KMS-11 (cell line): Measurements from ENCODE around the gene TRIM49D2.
"Not testable (repeated sequence)": the region's sequence is repeated elsewhere in the genome, so short reads cannot be mapped to it uniquely, and the experiment has no call there.

Experiments used
- H2AFZ ChIP-seq: fragments of 200-600 bp; sonication (generic); 2 replicates; pipeline ENCODE4 v1.6.1; 2016; ENCODE audit warnings: antibody characterized with exemption, mixed run types, low read depth
- H3K27ac ChIP-seq: fragments of 200-600 bp; sonication (generic); 2 replicates; pipeline ENCODE4 v1.6.1; 2016; ENCODE audit warnings: mild to moderate bottlenecking, mixed run types
- H3K27me3 ChIP-seq: fragments of 200-600 bp; sonication (generic); 2 replicates; pipeline ENCODE4 v1.6.1; 2017; ENCODE audit warnings: mild to moderate bottlenecking, low read depth, mixed run types, moderate library complexity; ENCODE audit not compliant: insufficient read depth
- H3K36me3 ChIP-seq: fragments of 200-600 bp; sonication (generic); 2 replicates; pipeline ENCODE4 v1.6.1; 2017; ENCODE audit warnings: mild to moderate bottlenecking, mixed run types; ENCODE audit not compliant: insufficient read depth
- H3K4me1 ChIP-seq: fragments of 200-600 bp; sonication (generic); 2 replicates; pipeline ENCODE4 v1.6.1; 2016; ENCODE audit warnings: mild to moderate bottlenecking, low read depth, mixed run types; ENCODE audit not compliant: poor library complexity, severe bottlenecking
- H3K4me2 ChIP-seq: fragments of 200-600 bp; sonication (generic); 2 replicates; pipeline ENCODE4 v1.7.0; 2016; ENCODE audit warnings: mild to moderate bottlenecking, mixed run types
- H3K4me3 ChIP-seq: fragments of 200-600 bp; sonication (generic); IDR thresholded peaks from 2 replicates; pipeline ENCODE4 v1.6.1; 2017; ENCODE audit warnings: low read depth, low read length, mixed read lengths; ENCODE audit not compliant: insufficient read depth
- H3K79me2 ChIP-seq: fragments of 200-600 bp; sonication (generic); 2 replicates; pipeline ENCODE4 v1.6.1; 2016; ENCODE audit warnings: low read depth, mixed run types; ENCODE audit not compliant: insufficient read depth
- H3K9ac ChIP-seq: fragments of 200-600 bp; sonication (generic); 2 replicates; pipeline ENCODE4 v1.6.1; 2016; ENCODE audit warnings: mild to moderate bottlenecking, mixed run types
- H4K20me1 ChIP-seq: fragments of 200-600 bp; sonication (generic); 2 replicates; pipeline ENCODE4 v1.6.1; 2016; ENCODE audit warnings: mild to moderate bottlenecking, mixed run types; ENCODE audit not compliant: insufficient read depth
- CTCF ChIP-seq: fragments of 200-600 bp; sonication (generic); conservative IDR thresholded peaks from 2 replicates; pipeline ENCODE4 v1.6.1; 2017; ENCODE audit warnings: low read depth, mild to moderate bottlenecking, antibody characterized with exemption, low read length, moderate library complexity, mixed read lengths

Gene TRIM49D2

GRCh38 chr11:89923764-89924163, at the start of gene TRIM49D2:
TRIM49D2 (plus strand) TSS chr11:89924064; CDS start chr11:89926762, 2,698 bp downstream.
- not testable (repeated sequence) for H3K36me3 ChIP-seq, H3K4me1 ChIP-seq, H3K4me2 ChIP-seq, H2AFZ ChIP-seq, H3K27me3 ChIP-seq, H3K9ac ChIP-seq, H3K27ac ChIP-seq, H3K4me3 ChIP-seq, H3K79me2 ChIP-seq, H4K20me1 ChIP-seq

- H4K20me1 ChIP-seq, H3K9ac ChIP-seq, H3K4me1 ChIP-seq, H3K27ac ChIP-seq, H3K79me2 ChIP-seq, H3K27me3 ChIP-seq, H3K4me2 ChIP-seq, H2AFZ ChIP-seq, H3K36me3 ChIP-seq, H3K4me3 ChIP-seq: not testable (repeated sequence)
These were observed 46.4 kb upstream of the TRIM49D2 start for GRCh38 chr11:89877511-89877910.

GRCh38 chr11:89893245-89893644, 30.6 kb upstream of the TRIM49D2 start:
- not testable (repeated sequence) for H3K27ac ChIP-seq, H3K36me3 ChIP-seq, H3K79me2 ChIP-seq, H3K4me1 ChIP-seq, H3K9ac ChIP-seq, H3K27me3 ChIP-seq, H3K4me2 ChIP-seq, H4K20me1 ChIP-seq, H3K4me3 ChIP-seq, H2AFZ ChIP-seq

- H3K36me3 ChIP-seq, H3K4me1 ChIP-seq, H4K20me1 ChIP-seq, H3K4me3 ChIP-seq, H3K79me2 ChIP-seq, H3K4me2 ChIP-seq, H3K27me3 ChIP-seq, H3K9ac ChIP-seq, H3K27ac ChIP-seq, H2AFZ ChIP-seq: not testable (repeated sequence)
These were observed 23.1 kb upstream of the TRIM49D2 start for GRCh38 chr11:89900809-89901208.

- H3K4me2 ChIP-seq, result no peak within 1 kb of the TSS
- TF ChIP-seq CTCF, result no peak
- no peak within 1 kb of the TSS for H3K9ac ChIP-seq
- no peak within 1 kb of the TSS for H2AFZ ChIP-seq
- H3K36me3 ChIP-seq, result no peaks in the 10 kb centered on the region
- no peaks in the 10 kb centered on the region for H3K4me1 ChIP-seq
- H3K4me3 ChIP-seq, result no peak within 1 kb of the TSS
- H4K20me1 ChIP-seq, result no peaks in the 10 kb centered on the region
- no peak within 1 kb of the TSS for H3K27ac ChIP-seq
- H3K27me3 ChIP-seq, result no peaks in the 10 kb centered on the region
- no peaks in the 10 kb centered on the region for H3K79me2 ChIP-seq
These were observed 1.6 kb upstream of the TRIM49D2 start, which contains the start of gene TRIM49D1 for GRCh38 chr11:89922195-89922660. TRIM49D1 (minus strand) TSS chr11:89922245; CDS start chr11:89917710, 4,535 bp downstream.

- not testable (repeated sequence) for H3K4me3 ChIP-seq, H3K36me3 ChIP-seq, H3K79me2 ChIP-seq, H3K27ac ChIP-seq, H3K27me3 ChIP-seq, H3K9ac ChIP-seq, H3K4me1 ChIP-seq, H4K20me1 ChIP-seq, H3K4me2 ChIP-seq, H2AFZ ChIP-seq
These were observed 37.0 kb downstream of the TRIM49D2 start for GRCh38 chr11:89960833-89961232.

GRCh38 chr11:89965737-89966136, 41.9 kb downstream of the TRIM49D2 start, which contains the start of gene TRIM64:
TRIM64 (plus strand) TSS chr11:89966037; CDS start chr11:89968504, 2,467 bp downstream.
- H3K4me2 ChIP-seq, H3K27me3 ChIP-seq, H4K20me1 ChIP-seq, H3K4me3 ChIP-seq, H3K4me1 ChIP-seq, H3K79me2 ChIP-seq, H3K36me3 ChIP-seq, H2AFZ ChIP-seq, H3K9ac ChIP-seq, H3K27ac ChIP-seq: not testable (repeated sequence)
